Measurements from ENCODE around the gene METTL1.

DNA sequence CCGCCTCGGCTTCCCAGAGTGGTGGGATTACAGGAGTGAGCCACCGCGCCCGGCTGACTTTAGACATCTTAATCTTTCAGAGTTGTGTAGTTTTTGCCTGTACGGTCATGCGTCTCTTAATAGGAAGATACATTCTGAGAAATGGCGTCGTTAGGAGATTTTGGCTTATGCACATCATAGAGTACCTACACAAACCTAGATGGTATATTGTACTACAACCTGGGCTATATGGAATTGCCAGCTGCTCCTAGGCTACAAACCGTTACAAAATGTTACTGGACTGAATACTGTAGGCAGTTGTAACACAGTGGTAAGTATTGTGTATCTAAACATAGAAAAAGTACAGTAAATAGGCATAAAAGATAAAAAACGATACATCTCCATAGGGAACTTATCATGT is 12.0 kb upstream of the METTL1 start:
- no peak for TF ChIP-seq POLR2A (IDR thresholded peaks at IDR 0.05)
- TF ChIP-seq, protein P1, sequence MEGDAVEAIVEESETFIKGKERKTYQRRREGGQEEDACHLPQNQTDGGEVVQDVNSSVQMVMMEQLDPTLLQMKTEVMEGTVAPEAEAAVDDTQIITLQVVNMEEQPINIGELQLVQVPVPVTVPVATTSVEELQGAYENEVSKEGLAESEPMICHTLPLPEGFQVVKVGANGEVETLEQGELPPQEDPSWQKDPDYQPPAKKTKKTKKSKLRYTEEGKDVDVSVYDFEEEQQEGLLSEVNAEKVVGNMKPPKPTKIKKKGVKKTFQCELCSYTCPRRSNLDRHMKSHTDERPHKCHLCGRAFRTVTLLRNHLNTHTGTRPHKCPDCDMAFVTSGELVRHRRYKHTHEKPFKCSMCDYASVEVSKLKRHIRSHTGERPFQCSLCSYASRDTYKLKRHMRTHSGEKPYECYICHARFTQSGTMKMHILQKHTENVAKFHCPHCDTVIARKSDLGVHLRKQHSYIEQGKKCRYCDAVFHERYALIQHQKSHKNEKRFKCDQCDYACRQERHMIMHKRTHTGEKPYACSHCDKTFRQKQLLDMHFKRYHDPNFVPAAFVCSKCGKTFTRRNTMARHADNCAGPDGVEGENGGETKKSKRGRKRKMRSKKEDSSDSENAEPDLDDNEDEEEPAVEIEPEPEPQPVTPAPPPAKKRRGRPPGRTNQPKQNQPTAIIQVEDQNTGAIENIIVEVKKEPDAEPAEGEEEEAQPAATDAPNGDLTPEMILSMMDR (IDR thresholded peaks at IDR 0.05), result no peak
- TF ChIP-seq EP300 (IDR thresholded peaks at IDR 0.05), result no peak

All from tibial nerve (tissue), 4 donors.